BLaER1 treated with 17β-estradiol and CSF1 and Interleukin-3, amounts not matched to agents 10 nM and 100 nM (cell line): ENCODE data around the gene ADD3.

Experiments used
- H3K27ac ChIP-seq, 11 experiments: shearing (Covaris generic); formaldehyde crosslinking; 2 replicates each; pipeline ENCODE4 v1.8.1; 2022
- H3K27me3 ChIP-seq, 11 experiments: shearing (Covaris generic); formaldehyde crosslinking; 2 replicates each; pipeline ENCODE4 v1.8.1; 2022
- H3K36me3 ChIP-seq, 11 experiments: shearing (Covaris generic); formaldehyde crosslinking; 2 replicates each; pipeline ENCODE4 v1.8.1; 2022
- H3K4me1 ChIP-seq, 10 experiments: shearing (Covaris generic); formaldehyde crosslinking; 2 replicates each; pipeline ENCODE4 v1.8.1; 2022
- H3K4me2 ChIP-seq, 11 experiments: shearing (Covaris generic); formaldehyde crosslinking; 2 replicates each; pipeline ENCODE4 v1.8.1; 2022
- H3K4me3 ChIP-seq, 10 experiments: shearing (Covaris generic); formaldehyde crosslinking; 2 replicates each; pipeline ENCODE4 v1.8.1; 2022
- H3K9ac ChIP-seq, 11 experiments: shearing (Covaris generic); formaldehyde crosslinking; 2 replicates each; pipeline ENCODE4 v1.8.1; 2022
- H3K9me3 ChIP-seq, 11 experiments: shearing (Covaris generic); formaldehyde crosslinking; replicated peaks in 1 of 11; 2 replicates each; pipeline ENCODE4 v1.8.1; 2022
- H4K20me1 ChIP-seq, 11 experiments: shearing (Covaris generic); formaldehyde crosslinking; 2 replicates each; pipeline ENCODE4 v1.8.1; 2022
- Cebpa-rat ChIP-seq, 11 experiments: shearing (Covaris generic); IDR thresholded peaks; 2 replicates each; pipeline ENCODE4 v1.8.1; 2022

Gene ADD3

DNA sequence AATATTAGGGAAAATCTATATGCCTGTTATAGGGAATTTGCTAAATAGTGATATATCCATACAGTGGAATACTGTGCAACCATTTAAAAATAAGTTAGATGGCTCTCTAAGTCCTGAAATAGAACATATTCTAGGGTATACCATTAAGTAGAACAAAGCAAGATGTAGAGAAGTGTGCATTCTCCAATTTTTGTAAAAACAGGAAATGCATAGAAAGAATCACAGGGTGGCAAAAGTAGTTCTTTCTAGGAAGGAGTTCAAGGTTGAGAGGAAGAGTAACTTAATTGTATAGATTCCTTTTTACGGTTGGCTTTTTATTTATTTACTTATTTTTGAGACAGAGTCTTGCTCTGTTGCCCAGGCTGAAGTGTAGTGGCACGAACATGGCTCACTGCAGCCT lies 43.7 kb downstream of the ADD3 start:
- Histone ChIP-seq H3K27me3 (no peaks in the 10 kb centered on the region; a peak in 1 of 22 replicates), H3K4me2 (peak overlapping the region in 3 of 11 experiments; percentile 10 to 68 (median 58); a peak in 5 of 22 replicates), H3K9ac (no peak overlapping the region), H4K20me1 (0 out of 22 replicates have a peak, but pooled peaks cover 0 to 4% (median 0%) of the 10 kb centered on the region in 11 experiments), H3K4me1 (peaks cover 0 to 41% (median 2%) of the 10 kb centered on the region in 10 experiments; a peak in 8 of 20 replicates), H3K36me3 (peaks cover 15 to 54% (median 38%) of the 10 kb centered on the region in 11 experiments; a peak in 21 of 22 replicates), H3K9me3 (peaks cover 30 to 46% (median 44%) of the 10 kb centered on the region in 11 experiments), H3K4me3 (no peak overlapping the region), H3K27ac (no peak overlapping the region)
- no peak for TF ChIP-seq Cebpa-rat (IDR thresholded peaks at IDR 0.05)

GRCh38 chr10:110052916-110053315 lies 45.1 kb downstream of the ADD3 start:
- Histone ChIP-seq H3K9ac (no peak overlapping the region), H3K4me1 (peaks cover 9 to 55% (median 13%) of the 10 kb centered on the region in 10 experiments)

DNA sequence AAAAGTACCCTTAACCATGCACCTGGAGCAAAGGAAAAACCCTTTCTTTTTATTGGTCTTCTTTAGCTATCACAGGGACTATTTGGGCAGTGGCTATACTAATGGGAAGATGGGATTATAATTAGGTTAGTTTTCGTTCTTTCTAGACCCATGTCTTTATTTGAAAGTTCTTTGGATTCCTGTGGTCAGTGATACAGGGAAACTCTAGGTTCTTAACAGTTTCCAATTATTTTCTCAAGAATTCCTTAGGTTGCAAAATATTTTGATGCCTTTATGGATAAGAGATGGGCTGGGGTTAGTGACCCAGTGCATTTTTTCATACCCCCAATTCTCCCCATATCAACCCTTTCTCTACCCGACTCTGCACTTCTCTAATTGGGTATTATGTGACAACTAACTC lies 49.0 kb downstream of the ADD3 start:
- Histone ChIP-seq H3K27ac (0 out of 22 replicates have a peak overlapping the region, but pooled peaks of 1 of the 11 experiments have one; percentile 20), H3K9ac (no peak overlapping the region), H3K4me2 (peak overlapping the region in 10 of 11 experiments; percentile 37 to 90 (median 64); a peak in 12 of 22 replicates)

More at GRCh38 chr10:110052916-110053315, 45.1 kb downstream of the ADD3 start:
- no peaks in the 10 kb centered on the region; a peak in 1 of 22 replicates for H3K27me3 ChIP-seq
- H3K4me3 ChIP-seq: no peak overlapping the region
- H4K20me1 ChIP-seq: 0 out of 22 replicates have a peak, but pooled peaks cover 0 to 4% (median 0%) of the 10 kb centered on the region in 11 experiments
- H3K36me3 ChIP-seq: peaks cover 15 to 39% (median 28%) of the 10 kb centered on the region in 11 experiments; a peak in 21 of 22 replicates
- peaks cover 15 to 32% (median 29%) of the 10 kb centered on the region in 11 experiments for H3K9me3 ChIP-seq
- H3K4me2 ChIP-seq: no peak overlapping the region
- no peak for TF ChIP-seq Cebpa-rat (IDR thresholded peaks at IDR 0.05)
- H3K27ac ChIP-seq: no peak overlapping the region

GRCh38 chr10:110057456-110057855 lies 49.7 kb downstream of the ADD3 start:
- Histone ChIP-seq H3K27ac (peak overlapping the region in 6 of 11 experiments; percentile 17 to 70 (median 30); a peak in 6 of 22 replicates), H3K4me1 (peaks cover 41 to 75% (median 48%) of the 10 kb centered on the region in 10 experiments), H3K36me3 (peaks cover 0 to 14% (median 0%) of the 10 kb centered on the region in 11 experiments; a peak in 2 of 22 replicates), H4K20me1 (no peaks in the 10 kb centered on the region), H3K27me3 (no peaks in the 10 kb centered on the region), H3K4me3 (no peak overlapping the region), H3K9me3 (no peaks in the 10 kb centered on the region), H3K9ac (no peak overlapping the region; a peak in 1 of 22 replicates), H3K4me2 (peak overlapping the region; percentile 37 to 90 (median 69); a peak in 20 of 22 replicates)
- TF ChIP-seq Cebpa-rat (IDR thresholded peaks at IDR 0.05): no peak

More for the DNA sequence above, 49.0 kb downstream of the ADD3 start:
- no peak for TF ChIP-seq Cebpa-rat (IDR thresholded peaks at IDR 0.05)
- H3K36me3 ChIP-seq: peaks cover 0 to 14% (median 0%) of the 10 kb centered on the region in 11 experiments; a peak in 4 of 22 replicates
- H3K27me3 ChIP-seq: no peaks in the 10 kb centered on the region
- 0 out of 22 replicates have a peak, but pooled peaks cover 0 to 4% (median 0%) of the 10 kb centered on the region in 11 experiments for H4K20me1 ChIP-seq
- peaks cover 0 to 1% (median 0%) of the 10 kb centered on the region in 11 experiments; a peak in 1 of 22 replicates for H3K9me3 ChIP-seq
- peaks cover 42 to 75% (median 48%) of the 10 kb centered on the region in 10 experiments for H3K4me1 ChIP-seq
- no peak overlapping the region for H3K4me3 ChIP-seq

GRCh38 chr10:110058212-110058611 lies 50.4 kb downstream of the ADD3 start:
- H3K27me3 ChIP-seq: no peaks in the 10 kb centered on the region
- peaks cover 41 to 81% (median 49%) of the 10 kb centered on the region in 10 experiments for H3K4me1 ChIP-seq
- no peaks in the 10 kb centered on the region for H3K9me3 ChIP-seq
- H3K27ac ChIP-seq: peak overlapping the region; percentile 41 to 75 (median 60); a peak in 21 of 22 replicates
- peak overlapping the region; percentile 3 to 69 (median 30); a peak in 13 of 22 replicates for H3K9ac ChIP-seq
- no peak for TF ChIP-seq Cebpa-rat (IDR thresholded peaks at IDR 0.05)
- H3K36me3 ChIP-seq: peaks cover 0 to 14% (median 0%) of the 10 kb centered on the region in 11 experiments; a peak in 2 of 22 replicates
- H3K4me3 ChIP-seq: peak overlapping the region in 3 of 10 experiments; percentile 12 to 38 (median 29); a peak in 5 of 20 replicates
- no peaks in the 10 kb centered on the region for H4K20me1 ChIP-seq
- peak overlapping the region; percentile 53 to 90 (median 69) for H3K4me2 ChIP-seq

DNA sequence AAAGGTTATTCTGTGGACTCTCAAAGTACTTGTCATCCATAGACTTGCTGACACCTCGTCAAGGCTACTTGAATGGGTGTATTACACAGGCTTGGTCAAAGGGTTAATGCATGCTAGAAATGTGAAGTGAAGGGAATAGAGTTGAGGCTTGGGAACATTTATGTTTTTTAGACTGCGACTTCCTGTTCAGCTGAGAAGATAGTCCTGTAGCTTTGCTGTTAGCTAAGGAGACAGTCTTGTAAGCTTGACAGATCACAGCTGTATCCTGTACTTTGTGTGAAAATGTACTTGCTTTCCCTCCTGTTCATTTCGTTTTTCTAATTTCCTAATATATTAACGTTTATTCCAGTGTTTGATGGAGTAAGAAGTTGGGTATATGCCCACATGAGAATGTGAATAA lies 52.1 kb downstream of the ADD3 start:
- peak overlapping the region; percentile 53 to 90 (median 69) for H3K4me2 ChIP-seq
- no peaks in the 10 kb centered on the region for H3K27me3 ChIP-seq
- H3K4me1 ChIP-seq: peaks cover 47 to 96% (median 54%) of the 10 kb centered on the region in 10 experiments
- peak overlapping the region in 6 of 11 experiments; percentile 4 to 35 (median 21); a peak in 7 of 22 replicates for H3K9ac ChIP-seq
- no peak for TF ChIP-seq Cebpa-rat (IDR thresholded peaks at IDR 0.05)
- peaks cover 0 to 14% (median 0%) of the 10 kb centered on the region in 11 experiments; a peak in 2 of 22 replicates for H3K36me3 ChIP-seq
- H3K9me3 ChIP-seq: no peaks in the 10 kb centered on the region
- peak overlapping the region in 9 of 11 experiments; percentile 41 to 75 (median 63); a peak in 18 of 22 replicates for H3K27ac ChIP-seq
- H3K4me3 ChIP-seq: no peak overlapping the region
- H4K20me1 ChIP-seq: no peaks in the 10 kb centered on the region

DNA sequence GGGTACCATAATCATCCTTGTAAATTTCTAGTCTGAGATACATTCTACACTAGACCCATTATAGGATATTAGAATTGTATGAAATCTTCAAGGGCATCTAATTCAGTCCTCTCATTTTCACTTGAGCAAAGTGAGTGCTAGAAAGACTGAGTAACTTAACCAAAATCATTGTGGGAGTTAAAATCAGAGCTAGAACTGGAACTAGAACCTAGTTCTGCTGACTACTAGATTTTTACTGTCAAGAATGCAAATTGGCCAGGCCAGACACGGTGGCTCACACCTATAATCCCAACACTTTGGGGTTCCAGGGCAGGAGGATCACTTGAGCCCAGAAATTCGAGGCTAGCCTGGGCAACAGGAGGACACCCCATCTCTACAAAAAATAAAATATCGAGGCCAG lies 53.9 kb downstream of the ADD3 start:
- H3K36me3 ChIP-seq: peaks cover 0 to 14% (median 0%) of the 10 kb centered on the region in 11 experiments; a peak in 2 of 22 replicates
- H3K9me3 ChIP-seq: no peaks in the 10 kb centered on the region
- H3K4me2 ChIP-seq: peak overlapping the region in 3 of 11 experiments; percentile 77 to 90 (median 86); a peak in 6 of 22 replicates
- peaks cover 55 to 97% (median 71%) of the 10 kb centered on the region in 10 experiments for H3K4me1 ChIP-seq
- TF ChIP-seq Cebpa-rat (IDR thresholded peaks at IDR 0.05): no peak
- H3K4me3 ChIP-seq: no peak overlapping the region
- no peak overlapping the region for H3K9ac ChIP-seq
- no peaks in the 10 kb centered on the region for H3K27me3 ChIP-seq
- peak overlapping the region in 1 of 11 experiments; percentile 6; a peak in 2 of 22 replicates for H3K27ac ChIP-seq
- no peaks in the 10 kb centered on the region for H4K20me1 ChIP-seq

DNA sequence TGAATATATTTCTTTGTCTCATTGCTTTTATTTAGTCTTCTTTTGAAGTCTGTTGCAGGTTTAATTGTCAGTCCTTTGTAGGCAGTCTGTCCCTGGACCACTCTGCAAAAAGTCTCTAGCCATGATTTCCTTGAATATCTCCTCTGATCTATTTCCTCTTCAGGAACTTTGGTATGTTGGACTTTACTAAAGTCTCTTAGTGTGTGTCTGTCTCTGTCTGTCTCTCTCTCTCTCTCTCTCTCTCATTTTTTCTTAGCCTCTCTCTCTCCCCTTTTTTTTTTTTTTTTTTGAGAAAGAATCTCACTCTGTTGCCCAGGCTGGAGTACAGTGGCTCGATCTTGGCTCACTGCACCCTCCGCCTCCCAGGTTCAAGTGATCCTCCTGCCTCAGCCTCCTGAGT lies 57.5 kb downstream of the ADD3 start:
- Histone ChIP-seq H3K27ac (peak overlapping the region in 5 of 11 experiments; percentile 3 to 96 (median 96); a peak in 6 of 22 replicates), H4K20me1 (no peaks in the 10 kb centered on the region), H3K4me2 (peak overlapping the region in 6 of 11 experiments; percentile 18 to 88 (median 80); a peak in 8 of 22 replicates), H3K9ac (no peak overlapping the region), H3K36me3 (peaks cover 0 to 9% (median 0%) of the 10 kb centered on the region in 11 experiments; a peak in 2 of 22 replicates), H3K9me3 (no peaks in the 10 kb centered on the region), H3K4me3 (no peak overlapping the region), H3K4me1 (peaks cover 52 to 95% (median 72%) of the 10 kb centered on the region in 10 experiments), H3K27me3 (no peaks in the 10 kb centered on the region)
- TF ChIP-seq Cebpa-rat (IDR thresholded peaks at IDR 0.05): no peak
